HG03175 (cell line): Measurements from ENCODE around the gene MFSD12.
"Not testable (repeated sequence)": the region's sequence is repeated elsewhere in the genome, so short reads cannot be mapped to it uniquely, and the experiment has no call there.

Experiments used
- ATAC-seq: cut with Tn5 transposase; IDR thresholded peaks from one replicate; pipeline ENCODE4 v1.9.1; 2021; ENCODE audit warnings: mild to moderate bottlenecking, moderate library complexity; ENCODE audit not compliant: unreplicated experiment

MFSD12 gene

GRCh38 chr19:3538965-3539755 is 18.2 kb downstream of the MFSD12 start, which contains the start of gene TEKTIP1:
Gene TEKTIP1 (plus strand): TSS chr19:3539174. CDS start chr19:3539178, 4 bp downstream.
- ATAC-seq, result no peak

DNA sequence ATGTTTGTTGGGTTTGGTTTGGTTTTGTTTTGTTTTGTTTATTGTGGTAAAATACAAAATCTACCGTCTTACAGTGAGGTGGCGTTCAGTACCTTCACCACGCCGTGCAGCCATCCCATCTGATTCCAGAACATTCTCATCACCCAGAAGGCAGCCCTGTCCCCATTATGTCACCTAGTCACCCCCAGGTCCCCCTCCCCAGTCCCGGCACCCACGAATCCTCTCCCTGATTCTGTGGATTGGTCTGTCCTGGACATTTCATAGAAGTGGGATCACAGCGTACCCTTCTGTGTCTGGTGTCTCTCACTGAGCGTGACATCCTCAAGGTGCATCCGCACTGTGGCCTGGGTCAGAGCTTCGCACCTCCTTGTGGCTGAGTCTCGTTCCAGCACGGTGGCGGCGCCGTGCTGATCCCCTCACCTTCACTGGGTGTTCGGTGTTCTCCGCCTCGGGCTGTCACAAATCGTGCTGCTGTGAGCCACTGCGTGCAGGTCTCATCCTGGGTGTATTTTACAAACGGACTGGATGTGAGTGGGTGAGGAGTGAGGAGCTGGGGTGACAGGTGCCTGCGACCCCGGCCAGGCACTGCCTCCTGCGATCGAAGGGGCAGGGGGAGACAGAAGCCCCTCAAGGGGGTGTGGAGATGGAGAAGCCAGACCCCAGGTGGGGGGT is 19.0 kb downstream of the MFSD12 start:
- no peak for ATAC-seq

DNA sequence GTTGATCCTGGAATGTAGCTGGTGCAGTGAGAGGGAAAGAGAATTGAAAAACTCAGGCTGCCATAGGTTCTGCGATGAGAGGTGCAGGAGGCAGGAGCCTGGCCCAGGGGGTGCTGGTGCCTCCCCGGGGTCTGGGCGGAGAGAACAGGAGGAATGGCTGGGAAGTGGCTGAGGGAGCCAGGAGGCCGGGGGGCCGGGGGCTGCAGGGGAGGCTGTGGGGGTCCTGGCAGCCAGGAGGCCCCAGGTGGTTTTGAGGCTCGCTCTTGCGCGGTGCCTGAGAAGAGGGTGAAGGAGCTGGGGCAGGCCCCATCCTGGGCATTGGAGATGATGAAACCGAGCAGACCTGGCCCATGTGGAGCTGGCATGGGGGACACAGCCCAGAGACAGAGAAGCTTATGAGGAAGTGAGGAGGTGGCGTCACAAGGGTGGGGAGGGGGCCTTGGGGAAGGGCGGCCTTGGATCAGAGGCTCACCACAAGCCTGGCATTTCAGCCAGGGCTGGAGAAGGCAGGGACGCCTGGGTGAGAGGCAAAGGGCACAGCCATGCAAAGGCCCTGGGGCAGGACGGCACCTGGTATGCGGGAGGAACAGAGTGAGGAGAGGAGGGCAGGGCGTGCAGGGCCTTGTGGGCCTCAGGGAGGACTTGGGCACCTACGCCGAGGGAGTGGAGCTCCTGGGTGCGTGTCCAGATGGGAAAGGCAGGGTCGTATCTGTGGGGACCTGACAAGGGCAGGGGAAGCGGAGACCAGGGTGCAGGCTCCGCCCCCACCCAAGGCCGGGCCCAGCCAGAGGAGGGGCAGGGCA is 19.7 kb downstream of the MFSD12 start:
- no peak for ATAC-seq

DNA sequence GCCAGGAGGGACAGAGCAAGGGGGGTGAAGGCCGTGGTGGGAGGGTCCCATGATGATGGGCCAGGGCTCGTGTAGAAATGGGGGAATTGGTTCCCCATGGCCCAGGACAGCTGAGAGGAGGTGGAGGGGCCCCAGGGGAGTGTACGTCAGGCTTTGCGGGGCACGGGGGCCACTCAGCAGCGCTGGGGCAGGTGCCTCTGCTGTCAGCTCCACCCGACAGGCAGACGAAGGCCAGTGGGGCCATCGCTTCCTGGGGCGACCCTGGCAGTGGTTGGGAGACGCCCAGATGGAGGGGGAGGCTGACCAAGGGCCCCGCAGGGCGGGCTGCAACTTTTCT is 20.3 kb downstream of the MFSD12 start:
- ATAC-seq, result no peak

DNA sequence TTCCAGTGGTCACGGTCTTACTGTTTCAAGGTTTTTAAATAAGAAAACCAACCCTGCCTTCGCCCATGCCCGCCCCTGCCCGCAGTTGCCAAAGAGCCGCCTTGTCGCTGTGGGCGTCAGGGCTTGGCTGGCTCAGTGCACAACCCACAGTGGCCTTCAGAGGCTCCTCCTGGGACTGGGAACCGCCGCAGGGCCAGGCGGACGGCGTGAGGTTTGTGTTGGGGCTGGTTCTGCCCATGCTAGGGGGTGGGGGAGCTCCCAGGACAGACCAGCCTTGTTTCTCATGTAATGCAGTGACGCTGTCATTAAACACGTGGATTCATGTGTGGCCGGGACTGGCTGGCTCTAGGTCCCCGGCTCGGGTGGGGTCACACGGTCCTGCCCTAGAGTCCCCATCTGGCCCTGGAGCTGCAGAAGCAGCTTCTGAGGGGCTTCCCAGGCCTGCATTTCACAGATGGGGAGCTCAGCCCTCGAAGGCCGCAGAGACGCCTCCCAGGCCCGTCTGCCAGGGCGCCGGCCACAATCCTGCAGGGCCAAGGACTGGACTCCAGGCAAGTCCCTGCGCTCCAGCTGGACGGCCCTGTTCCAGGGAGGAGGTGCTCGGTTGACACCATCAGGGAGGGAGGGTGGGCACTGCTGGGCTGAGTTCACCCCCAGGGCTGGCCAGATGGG is 20.8 kb downstream of the MFSD12 start:
- no peak for ATAC-seq

DNA sequence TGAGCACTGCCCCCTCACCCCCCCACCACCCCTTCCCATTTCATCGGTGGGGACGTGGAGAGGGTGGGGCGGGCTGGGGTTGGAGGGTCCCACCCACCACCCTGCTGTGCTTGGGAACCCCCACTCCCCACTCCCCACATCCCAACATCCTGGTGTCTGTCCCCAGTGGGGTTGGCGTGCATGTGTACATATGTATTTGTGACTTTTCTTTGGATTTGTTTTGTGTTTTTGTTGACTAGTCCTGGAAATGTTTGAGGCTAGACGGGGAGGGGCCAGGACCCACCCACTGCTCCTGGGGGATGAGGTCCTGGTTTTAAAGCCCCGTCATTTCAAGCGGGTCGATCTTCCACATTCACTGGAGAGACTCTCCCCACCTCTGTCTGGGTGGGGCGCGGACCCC is 21.4 kb downstream of the MFSD12 start:
- ATAC-seq, result no peak

DNA sequence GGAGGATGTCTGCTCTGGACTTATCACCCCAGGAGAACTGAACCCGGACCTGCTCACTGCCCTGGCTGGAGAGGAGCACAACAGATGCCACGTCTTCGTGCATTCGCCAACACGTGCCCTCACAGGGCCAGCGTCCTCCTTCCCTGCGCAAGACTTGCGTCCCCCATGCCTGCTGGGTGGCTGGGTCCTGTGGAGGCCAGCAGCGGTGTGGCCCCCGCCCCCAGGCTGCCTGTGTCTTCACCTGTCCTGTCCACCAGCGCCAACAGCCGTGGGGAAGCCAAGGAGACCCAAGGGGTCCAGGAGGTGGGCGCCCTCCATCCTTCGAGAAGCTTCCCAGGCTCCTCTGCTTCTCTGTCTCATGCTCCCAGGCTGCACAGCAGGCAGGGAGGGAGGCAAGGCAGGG is 21.8 kb downstream of the MFSD12 start:
- ATAC-seq, result no peak

GRCh38 chr19:3535235-3535535 is 22.2 kb downstream of the MFSD12 start:
- ATAC-seq, result no peak

GRCh38 chr19:3534375-3535234 is 22.8 kb downstream of the MFSD12 start:
- no peak for ATAC-seq

- ATAC-seq, result no peak
Measured at GRCh38 chr19:3533563-3534216, 23.7 kb downstream of the MFSD12 start.

GRCh38 chr19:3533033-3533432 is 24.4 kb downstream of the MFSD12 start:
- ATAC-seq, result no peak

GRCh38 chr19:3532154-3532786 is 25.1 kb downstream of the MFSD12 start:
- ATAC-seq, result no peak

DNA sequence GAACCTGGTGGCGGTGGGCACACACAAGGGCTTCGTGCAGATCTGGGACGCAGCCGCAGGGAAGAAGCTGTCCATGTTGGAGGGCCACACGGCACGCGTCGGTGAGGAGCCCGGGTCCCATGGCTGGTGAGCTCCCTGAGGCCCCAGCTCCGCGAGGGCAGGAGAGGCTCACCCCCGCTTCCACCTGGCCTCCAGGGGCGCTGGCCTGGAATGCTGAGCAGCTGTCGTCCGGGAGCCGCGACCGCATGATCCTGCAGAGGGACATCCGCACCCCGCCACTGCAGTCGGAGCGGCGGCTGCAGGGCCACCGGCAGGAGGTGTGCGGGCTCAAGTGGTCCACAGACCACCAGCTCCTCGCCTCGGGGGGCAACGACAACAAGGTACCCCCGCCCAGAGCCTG is 25.7 kb downstream of the MFSD12 start:
- ATAC-seq, result no peak

GRCh38 chr19:3530389-3530788 is 27.0 kb downstream of the MFSD12 start:
- ATAC-seq, result no peak

- ATAC-seq, result not testable (repeated sequence)
Measured at GRCh38 chr19:3529299-3529698, 28.1 kb downstream of the MFSD12 start.

DNA sequence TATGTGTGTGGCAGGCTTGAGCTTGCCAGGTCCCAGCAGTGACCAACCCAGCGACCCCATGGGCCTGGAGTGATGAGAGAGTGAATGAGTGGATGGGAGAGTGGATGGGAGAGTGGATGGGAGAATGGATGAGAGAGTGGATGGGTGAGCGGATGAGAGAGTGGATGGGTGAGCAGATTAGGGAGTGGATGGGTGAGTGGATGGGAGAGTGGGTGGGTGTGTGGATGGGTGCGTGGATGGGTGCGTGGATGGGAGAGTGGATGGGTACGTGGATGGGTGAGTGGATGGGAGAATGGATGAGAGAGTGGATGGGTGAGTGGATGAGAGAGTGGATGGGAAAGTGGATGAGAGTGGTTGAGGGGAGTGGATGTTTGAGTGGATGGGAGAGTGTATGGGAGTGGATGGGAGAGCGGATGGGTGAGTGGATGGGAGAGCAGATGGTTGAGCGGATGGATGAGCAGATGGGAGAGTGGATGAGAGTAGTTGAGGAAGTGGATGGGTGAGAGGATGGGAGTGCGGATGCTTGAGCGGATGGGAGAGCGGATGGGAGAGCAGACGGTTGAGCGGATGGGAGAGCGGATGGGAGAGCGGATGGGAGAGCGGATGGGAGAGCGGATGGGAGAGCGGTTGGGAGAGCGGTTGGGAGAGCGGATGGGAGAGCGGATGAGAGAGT is 28.7 kb downstream of the MFSD12 start:
- no peak for ATAC-seq

GRCh38 chr19:3528080-3528479 is 29.3 kb downstream of the MFSD12 start:
- ATAC-seq, result no peak

DNA sequence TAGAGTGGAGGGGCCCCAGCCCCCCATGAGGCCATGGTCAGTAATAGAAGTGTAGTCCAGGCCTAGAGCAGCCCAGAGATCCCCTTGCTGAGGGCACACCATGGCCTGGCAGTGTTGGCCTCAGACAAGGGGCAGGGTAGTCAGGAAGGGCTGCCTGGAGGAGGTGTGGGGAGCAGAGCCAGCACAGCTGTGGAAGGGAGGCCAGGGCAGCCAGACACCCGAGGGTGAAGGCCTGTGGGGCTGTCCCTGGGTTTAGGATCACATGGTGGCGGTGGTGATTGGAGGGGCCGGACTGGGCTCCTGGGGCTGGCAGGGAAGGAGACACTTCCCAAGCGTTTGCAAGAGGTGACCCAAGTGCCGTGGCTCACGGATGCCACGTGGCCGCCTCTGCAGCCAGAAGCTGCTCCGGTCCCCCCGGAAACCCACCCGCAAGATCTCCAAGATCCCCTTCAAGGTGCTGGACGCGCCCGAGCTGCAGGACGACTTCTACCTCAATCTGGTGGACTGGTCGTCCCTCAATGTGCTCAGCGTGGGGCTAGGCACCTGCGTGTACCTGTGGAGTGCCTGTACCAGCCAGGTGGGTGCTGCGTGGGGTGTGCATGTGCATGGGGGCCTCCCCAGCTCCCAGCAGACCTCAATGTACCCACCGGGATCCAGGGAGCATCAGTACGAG is 30.0 kb downstream of the MFSD12 start:
- no peak for ATAC-seq
